GM19438 (cell line): ENCODE measurements around the gene FRAT2.

Source experiments
- ATAC-seq: cut with Tn5 transposase; IDR thresholded peaks from one replicate; pipeline ENCODE4 v1.9.1; 2021; ENCODE audit warnings: low read depth; ENCODE audit not compliant: unreplicated experiment

FRAT2 gene, protein sequence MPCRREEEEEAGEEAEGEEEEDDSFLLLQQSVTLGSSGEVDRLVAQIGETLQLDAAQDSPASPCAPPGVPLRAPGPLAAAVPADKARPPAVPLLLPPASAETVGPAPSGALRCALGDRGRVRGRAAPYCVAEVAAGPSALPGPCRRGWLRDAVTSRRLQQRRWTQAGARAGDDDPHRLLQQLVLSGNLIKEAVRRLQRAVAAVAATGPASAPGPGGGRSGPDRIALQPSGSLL

GRCh38 chr10:97334370-97335175 is at the start of gene FRAT2:
Gene FRAT2, minus strand, starts transcription at chr10:97334729. Its CDS starts 157 bp downstream, at chr10:97334572.
- peak; percentile 79 for ATAC-seq

- no peak for ATAC-seq
Measured at GRCh38 chr10:97384156-97384555, 49.6 kb upstream of the FRAT2 start.

DNA sequence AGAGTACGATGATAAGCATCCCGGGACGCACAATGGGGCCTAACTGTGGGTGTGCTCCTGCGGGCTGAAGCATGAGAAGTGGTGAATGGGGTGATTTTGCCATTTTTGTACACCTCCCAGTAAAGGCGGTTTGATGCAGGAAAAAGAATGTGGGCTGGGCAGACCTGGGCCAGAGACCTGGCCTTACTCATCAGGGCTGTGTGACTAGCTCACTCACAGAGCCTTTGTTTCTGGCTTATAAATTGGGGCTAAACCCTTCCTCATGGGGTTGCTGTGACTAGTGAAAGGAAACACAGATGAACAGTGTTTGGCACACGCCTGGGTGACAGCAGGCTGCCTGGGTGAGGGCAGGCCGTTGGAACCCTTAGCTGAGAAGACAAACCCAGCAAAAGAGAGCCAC is 48.6 kb upstream of the FRAT2 start:
- ATAC-seq, result no peak

- no peak for ATAC-seq
Measured at GRCh38 chr10:97381626-97382025, 47.1 kb upstream of the FRAT2 start.

DNA sequence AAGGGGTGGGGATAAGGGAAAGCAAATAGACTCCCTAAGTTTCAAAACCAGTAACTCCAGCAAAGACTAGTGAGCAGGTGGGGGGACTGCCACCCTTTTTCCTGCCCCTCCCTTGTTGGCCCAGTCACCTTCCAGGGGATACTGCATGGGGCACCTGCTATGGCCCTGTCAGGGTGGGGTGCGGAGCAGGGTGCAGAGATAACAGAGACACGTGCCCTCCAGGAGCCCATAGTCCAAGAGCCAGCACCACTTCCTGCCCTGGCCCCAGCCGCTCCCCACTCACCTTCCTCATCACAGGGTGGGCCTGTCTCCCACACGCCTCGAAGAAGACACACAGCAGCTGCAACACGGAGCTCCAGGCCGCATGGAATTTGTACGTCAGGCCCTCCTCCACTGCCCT is 46.0 kb upstream of the FRAT2 start:
- ATAC-seq, result no peak

- ATAC-seq, result no peak
Measured at GRCh38 chr10:97378933-97379921, 44.7 kb upstream of the FRAT2 start.

DNA sequence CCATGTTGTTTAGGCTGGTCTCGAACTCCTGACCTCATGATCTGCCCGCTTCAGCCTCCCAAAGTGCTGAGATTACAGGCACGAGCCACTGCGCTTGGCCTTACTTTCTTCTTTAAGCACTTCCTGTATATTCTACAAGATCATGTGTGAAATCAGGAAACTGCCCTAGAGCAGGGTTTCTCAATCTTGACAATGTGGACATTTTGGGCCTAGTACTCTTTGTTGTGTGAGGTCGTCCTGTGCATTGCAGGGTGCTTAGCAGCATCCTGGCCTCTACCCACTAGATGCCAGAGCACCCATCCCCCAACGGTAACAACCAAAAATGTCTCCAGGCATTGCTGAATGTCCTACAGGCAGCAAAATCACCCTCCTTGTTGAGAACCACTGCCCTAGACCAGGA is 41.9 kb upstream of the FRAT2 start:
- no peak for ATAC-seq

DNA sequence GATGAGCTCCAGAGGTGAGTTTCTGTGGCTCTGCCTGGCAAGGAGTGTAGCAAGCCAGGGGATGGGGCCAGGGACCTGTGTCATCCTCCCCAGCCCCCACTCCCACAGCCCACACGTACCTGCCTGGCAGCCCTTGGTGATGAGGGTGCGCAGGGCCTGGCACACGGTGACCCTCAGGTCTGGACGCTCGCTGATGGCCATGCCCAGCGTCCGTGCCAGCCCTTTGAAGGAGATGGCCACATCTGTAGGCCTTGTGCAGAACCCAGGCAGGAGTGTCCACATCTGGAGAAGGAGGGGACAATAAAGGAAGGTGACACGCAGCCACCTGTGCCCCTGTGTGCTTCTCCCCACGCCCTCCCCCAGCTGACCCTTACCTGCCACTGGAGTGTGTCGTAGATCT is 38.9 kb upstream of the FRAT2 start:
- no peak for ATAC-seq

GRCh38 chr10:97372233-97372875 is 37.8 kb upstream of the FRAT2 start:
- ATAC-seq, result no peak

- ATAC-seq, result no peak
Measured at GRCh38 chr10:97371696-97372095, 37.2 kb upstream of the FRAT2 start.

GRCh38 chr10:97367126-97367649 is 32.7 kb upstream of the FRAT2 start:
- no peak for ATAC-seq

GRCh38 chr10:97366572-97366971 is 32.0 kb upstream of the FRAT2 start:
- no peak for ATAC-seq

DNA sequence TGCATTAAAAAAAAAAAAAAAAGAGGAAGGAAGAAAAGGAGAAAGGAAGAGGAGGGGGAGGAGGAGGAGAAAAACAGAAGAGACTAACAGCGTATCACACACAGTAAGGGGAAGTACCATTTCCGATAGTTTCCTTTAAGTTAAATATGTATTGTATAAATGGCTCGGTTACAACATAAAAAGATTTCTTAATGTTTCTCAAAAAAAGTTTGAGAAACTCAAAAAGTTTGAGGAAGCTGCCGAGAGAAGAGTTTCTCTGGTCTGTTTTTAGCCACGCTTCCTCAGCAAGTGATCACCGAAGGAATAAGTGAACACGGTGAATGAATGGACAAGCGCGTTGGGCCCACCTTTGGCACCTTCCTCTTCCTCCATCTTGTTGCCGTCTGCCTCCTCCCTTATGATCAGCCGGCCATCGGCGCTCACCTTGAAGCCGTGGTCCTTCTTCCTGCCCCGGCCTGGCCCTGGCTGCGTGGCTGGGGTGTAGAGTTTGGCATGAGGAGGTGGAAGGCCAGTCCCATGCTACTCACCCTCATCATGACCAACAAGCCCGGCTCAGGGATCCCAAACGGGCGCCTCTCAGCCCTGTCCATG is 31.3 kb upstream of the FRAT2 start:
- no peak for ATAC-seq

- ATAC-seq, result no peak
Measured at GRCh38 chr10:97363071-97363470, 28.5 kb upstream of the FRAT2 start.

DNA sequence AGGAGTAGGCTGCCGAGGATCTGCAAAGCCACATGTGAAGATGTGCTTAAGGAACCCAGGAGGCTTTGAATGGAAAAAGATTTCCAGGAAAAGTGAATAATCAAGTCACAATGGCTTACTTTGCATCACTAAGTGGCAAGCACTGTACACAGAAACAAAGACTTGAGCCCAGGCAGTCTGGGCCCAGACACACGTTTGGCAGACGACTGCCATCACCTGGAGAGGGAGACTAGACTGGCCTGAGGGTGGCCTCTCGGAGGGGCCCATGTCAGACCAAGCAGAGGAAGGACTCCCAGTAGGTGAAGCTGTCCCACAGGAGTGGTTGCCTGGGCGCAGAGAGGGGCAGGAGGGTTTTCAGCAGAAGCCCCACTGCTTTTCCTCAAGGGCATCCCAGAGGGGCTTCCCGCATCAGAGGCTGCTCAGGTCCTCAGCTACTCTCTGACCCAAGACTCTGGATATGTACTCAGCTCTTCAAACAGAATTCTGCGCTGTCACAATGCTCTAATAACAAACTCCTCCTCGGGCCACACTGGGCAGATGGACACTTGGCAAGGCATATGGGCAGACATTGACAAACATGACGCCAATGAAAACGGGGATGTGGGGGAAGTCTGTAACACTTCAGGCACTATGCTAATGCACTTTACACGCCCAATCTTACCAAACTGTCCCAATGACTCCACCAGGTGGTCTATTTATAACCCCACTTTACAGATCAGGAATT is 27.9 kb upstream of the FRAT2 start:
- ATAC-seq, result no peak

DNA sequence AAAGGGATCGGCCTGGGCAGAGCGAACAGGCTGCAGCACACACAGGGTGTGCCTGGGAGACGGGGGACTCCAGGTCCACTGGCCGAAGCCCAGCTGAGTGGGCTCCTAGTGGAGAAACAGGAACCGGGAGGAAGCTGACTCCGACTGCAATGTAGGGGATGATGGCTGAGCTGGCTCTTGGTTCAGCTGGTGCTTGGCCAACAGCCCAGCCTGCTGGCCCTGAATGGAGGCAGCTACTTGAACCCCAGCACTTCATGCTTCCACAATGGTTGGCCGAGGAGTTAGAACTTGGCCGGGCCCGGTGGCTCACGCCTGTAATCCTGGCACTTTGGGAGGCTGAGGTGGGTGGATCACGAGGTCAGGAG is 27.0 kb upstream of the FRAT2 start:
- no peak for ATAC-seq

- no peak for ATAC-seq
Measured at GRCh38 chr10:97360705-97361536, 26.4 kb upstream of the FRAT2 start.

GRCh38 chr10:97358781-97359180 is 24.3 kb upstream of the FRAT2 start:
- no peak for ATAC-seq
